ACC112 (cell line): ENCODE measurements around the gene SORCS2.

Source experiments
- H2AFZ ChIP-seq: fragments of 200-600 bp; sonication (generic); one replicate; pipeline ENCODE4 v1.6.0; 2017; ENCODE audit warnings: antibody characterized with exemption, low read length; ENCODE audit not compliant: unreplicated experiment
- H3K27ac ChIP-seq: fragments of 200-600 bp; sonication (generic); 2 replicates; pipeline ENCODE4 v1.5.1; 2014; ENCODE audit warnings: low read depth, mild to moderate bottlenecking, antibody characterized with exemption, low read length, moderate library complexity
- H3K27me3 ChIP-seq: fragments of 200-600 bp; sonication (generic); 2 replicates; pipeline ENCODE4 v1.6.1; 2014; ENCODE audit warnings: mild to moderate bottlenecking, antibody characterized with exemption, low read length, moderate library complexity, mixed read lengths; ENCODE audit not compliant: insufficient read depth
- H3K36me3 ChIP-seq: fragments of 200-600 bp; sonication (generic); 2 replicates; pipeline ENCODE4 v1.6.1; 2016; ENCODE audit warnings: mild to moderate bottlenecking, antibody characterized with exemption, low read length, moderate library complexity, mixed read lengths; ENCODE audit not compliant: insufficient read depth
- H3K4me1 ChIP-seq: fragments of 200-600 bp; sonication (generic); one replicate; pipeline ENCODE4 v1.6.1; 2016; ENCODE audit warnings: low read length, mixed read lengths; ENCODE audit not compliant: insufficient read depth, unreplicated experiment, control insufficient read depth
- H3K4me3 ChIP-seq: fragments of 200-600 bp; sonication (generic); 2 replicates; pipeline ENCODE4 v1.5.1; 2014; ENCODE audit warnings: mild to moderate bottlenecking, low read depth, low read length
- H3K79me2 ChIP-seq: fragments of 200-600 bp; sonication (generic); one replicate; pipeline ENCODE4 v1.6.0; 2016; ENCODE audit warnings: low read length; ENCODE audit not compliant: control insufficient read depth, unreplicated experiment, insufficient read depth

SORCS2 gene

GRCh38 chr4:7186031-7186430 lies 6.3 kb upstream of the SORCS2 start:
- no peak overlapping the region for H3K27ac ChIP-seq
- no peak overlapping the region for H2AFZ ChIP-seq
- no peaks in the 10 kb centered on the region for H3K36me3 ChIP-seq
- peaks cover 27% of the 10 kb centered on the region for H3K27me3 ChIP-seq
- H3K4me1 ChIP-seq = no peaks in the 10 kb centered on the region
- no peak overlapping the region for H3K4me3 ChIP-seq
- H3K79me2 ChIP-seq = no peaks in the 10 kb centered on the region

GRCh38 chr4:7186516-7187167 lies 5.7 kb upstream of the SORCS2 start:
- Histone ChIP-seq H2AFZ (no peak overlapping the region), H3K4me1 (no peaks in the 10 kb centered on the region), H3K79me2 (no peaks in the 10 kb centered on the region), H3K27ac (no peak overlapping the region), H3K4me3 (no peak overlapping the region), H3K27me3 (peaks cover 31% of the 10 kb centered on the region), H3K36me3 (no peaks in the 10 kb centered on the region)

GRCh38 chr4:7187168-7187535 lies 5.2 kb upstream of the SORCS2 start:
- H3K27ac ChIP-seq = no peak overlapping the region
- peaks cover 35% of the 10 kb centered on the region for H3K27me3 ChIP-seq
- H2AFZ ChIP-seq = no peak overlapping the region
- H3K79me2 ChIP-seq = no peaks in the 10 kb centered on the region
- H3K4me3 ChIP-seq = no peak overlapping the region
- H3K4me1 ChIP-seq = no peaks in the 10 kb centered on the region
- H3K36me3 ChIP-seq = no peaks in the 10 kb centered on the region

GRCh38 chr4:7187691-7188090 lies 4.6 kb upstream of the SORCS2 start:
- Histone ChIP-seq H3K79me2 (no peaks in the 10 kb centered on the region), H3K36me3 (no peaks in the 10 kb centered on the region), H3K27me3 (peaks cover 35% of the 10 kb centered on the region), H3K4me3 (no peak overlapping the region), H3K4me1 (no peaks in the 10 kb centered on the region), H2AFZ (no peak overlapping the region), H3K27ac (no peak overlapping the region)

- Histone ChIP-seq H3K4me1 (peaks cover 9% of the 10 kb centered on the region), H3K4me3 (no peak overlapping the region), H3K36me3 (no peaks in the 10 kb centered on the region), H3K27me3 (peaks cover 47% of the 10 kb centered on the region), H3K27ac (no peak overlapping the region), H3K79me2 (no peaks in the 10 kb centered on the region), H2AFZ (no peak overlapping the region)
These were observed 3.3 kb upstream of the SORCS2 start for GRCh38 chr4:7189066-7189465.

GRCh38 chr4:7189475-7190277 lies 2.7 kb upstream of the SORCS2 start:
- H3K27ac ChIP-seq = no peak overlapping the region
- H3K27me3 ChIP-seq = peaks cover 49% of the 10 kb centered on the region
- H3K36me3 ChIP-seq = no peaks in the 10 kb centered on the region
- H3K4me3 ChIP-seq = no peak overlapping the region
- H3K79me2 ChIP-seq = no peaks in the 10 kb centered on the region
- H2AFZ ChIP-seq = no peak overlapping the region
- H3K4me1 ChIP-seq = peaks cover 9% of the 10 kb centered on the region

GRCh38 chr4:7190278-7190594 lies 2.1 kb upstream of the SORCS2 start:
- Histone ChIP-seq H3K27ac (no peak overlapping the region), H3K27me3 (peaks cover 49% of the 10 kb centered on the region), H3K36me3 (no peaks in the 10 kb centered on the region), H3K4me3 (no peak overlapping the region), H3K79me2 (no peaks in the 10 kb centered on the region), H2AFZ (no peak overlapping the region), H3K4me1 (peaks cover 9% of the 10 kb centered on the region)

- peaks cover 49% of the 10 kb centered on the region for H3K27me3 ChIP-seq
- H3K4me1 ChIP-seq = peaks cover 9% of the 10 kb centered on the region
- no peak overlapping the region for H3K4me3 ChIP-seq
These were observed 1.4 kb upstream of the SORCS2 start for GRCh38 chr4:7190691-7191545.

GRCh38 chr4:7191546-7192251 lies 639 bp upstream of the SORCS2 start:
- Histone ChIP-seq H3K79me2 (no peaks in the 10 kb centered on the region), H2AFZ (peak overlapping the region; percentile 56), H3K27ac (no peak overlapping the region), H3K4me1 (peaks cover 9% of the 10 kb centered on the region), H3K36me3 (no peaks in the 10 kb centered on the region), H3K4me3 (peak overlapping the region; percentile 60; the same call in 1 of the 2 replicates), H3K27me3 (peaks cover 49% of the 10 kb centered on the region)

More at GRCh38 chr4:7190691-7191545, 1.4 kb upstream of the SORCS2 start:
- Histone ChIP-seq H3K27ac (no peak overlapping the region), H3K79me2 (no peaks in the 10 kb centered on the region), H2AFZ (no peak overlapping the region), H3K36me3 (no peaks in the 10 kb centered on the region)
